Middle frontal gyrus (tissue), 1 donor: ENCODE results near the gene IGLL1.

Experiments used
- DNase-seq: peaks from one replicate; pipeline ENCODE4 v3.0.0-alpha.2; 2015; ENCODE audit warnings: low spot score; ENCODE audit errors: extremely low spot score

The IGLL1 gene

GRCh38 chr22:23529166-23530103 lies 50.7 kb downstream of the IGLL1 start:
- no peak for DNase-seq

GRCh38 chr22:23527971-23528740 lies 51.9 kb downstream of the IGLL1 start:
- DNase-seq = no peak

GRCh38 chr22:23526596-23527316 lies 53.3 kb downstream of the IGLL1 start:
- no peak for DNase-seq

- DNase-seq = no peak
Measured at GRCh38 chr22:23525510-23525909, 54.6 kb downstream of the IGLL1 start.

GRCh38 chr22:23524226-23524625 lies 55.9 kb downstream of the IGLL1 start:
- no peak for DNase-seq

- DNase-seq = no peak
Measured at GRCh38 chr22:23523713-23524112, 56.4 kb downstream of the IGLL1 start.
